GM18511 (cell line): ENCODE measurements around the gene CCDC141.
A peak's percentile ranks its signal among the peaks of the same experiment; 100 is the strongest.

ENCODE experiments used
- ATAC-seq: cut with Tn5 transposase; IDR thresholded peaks from one replicate; pipeline ENCODE4 v1.9.1; 2021; ENCODE audit warnings: mild to moderate bottlenecking, moderate library complexity; ENCODE audit not compliant: unreplicated experiment

CCDC141 gene

DNA sequence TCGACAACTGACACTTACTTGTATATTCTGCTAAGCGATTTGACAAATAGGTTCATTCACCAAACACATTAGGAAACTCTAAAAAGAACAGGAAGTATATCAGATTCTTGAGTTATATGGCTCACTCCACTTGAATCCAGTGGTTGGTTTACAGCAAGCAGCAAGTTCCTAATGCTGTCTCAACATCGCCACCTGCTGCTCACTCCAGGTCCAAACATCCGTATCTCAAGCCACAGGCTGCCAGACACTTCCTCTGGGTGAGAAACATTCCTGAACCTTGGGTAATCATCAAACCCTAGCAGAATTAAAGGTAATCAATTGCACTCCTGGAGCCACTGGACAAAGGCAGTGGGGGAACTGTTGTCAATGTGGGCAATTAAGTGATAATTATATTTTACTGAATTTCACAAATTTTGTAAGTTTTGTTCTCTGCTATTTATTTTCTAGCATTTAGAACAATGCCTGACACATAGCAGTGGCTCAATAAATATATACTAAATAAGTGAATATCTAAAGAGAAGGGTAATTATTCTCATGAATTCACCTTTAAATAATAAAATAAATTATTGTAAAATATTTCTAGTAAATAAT is 135.6 kb downstream of the CCDC141 start:
- peak; percentile 94 for ATAC-seq

DNA sequence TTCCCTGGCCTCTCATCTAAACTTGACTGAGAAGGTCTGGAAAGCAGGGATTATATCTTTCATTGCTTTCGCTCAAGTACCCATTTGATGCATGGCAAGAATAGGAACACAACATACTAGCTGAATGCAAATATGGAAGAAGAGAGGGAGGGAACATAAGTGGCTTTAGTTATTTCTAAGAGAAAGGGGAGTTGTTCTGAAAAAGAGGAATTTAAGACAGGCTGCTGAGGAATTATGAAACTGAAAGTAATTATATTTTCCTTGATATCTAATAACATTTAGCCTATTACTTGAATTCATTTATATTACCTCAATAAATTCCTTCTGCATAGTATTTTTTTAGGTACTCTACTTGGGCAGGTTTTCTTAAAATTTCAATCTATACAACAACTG is 136.9 kb downstream of the CCDC141 start:
- ATAC-seq: no peak

DNA sequence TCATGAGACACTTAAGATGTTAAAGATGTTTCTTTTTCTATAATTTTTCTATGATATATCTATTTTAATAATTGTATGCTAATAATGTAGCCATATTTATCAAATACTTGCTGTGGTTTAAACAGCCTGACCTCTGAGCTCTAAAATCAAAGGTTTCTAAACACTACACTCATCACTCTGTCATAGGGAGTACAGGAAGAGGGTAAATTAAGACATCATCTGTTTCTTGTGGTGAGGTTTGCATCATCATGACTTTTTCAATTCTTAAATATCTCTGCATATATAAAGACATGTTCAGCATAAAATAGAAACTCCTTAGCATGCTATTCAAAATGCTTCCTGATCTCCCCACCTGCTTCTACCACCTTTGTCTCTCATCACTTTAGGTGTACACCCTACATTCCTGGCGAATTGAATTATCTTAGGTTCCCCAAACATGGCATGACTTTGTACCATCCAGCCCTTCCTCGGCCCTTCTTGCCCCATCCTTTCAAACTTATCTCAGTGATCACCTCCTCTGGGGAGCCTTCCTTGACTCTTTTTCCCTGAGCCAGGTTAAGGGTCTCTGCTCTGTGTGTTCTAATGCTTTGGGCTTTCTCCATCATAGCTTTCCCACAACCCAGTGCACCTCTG is 137.4 kb downstream of the CCDC141 start:
- no peak for ATAC-seq

DNA sequence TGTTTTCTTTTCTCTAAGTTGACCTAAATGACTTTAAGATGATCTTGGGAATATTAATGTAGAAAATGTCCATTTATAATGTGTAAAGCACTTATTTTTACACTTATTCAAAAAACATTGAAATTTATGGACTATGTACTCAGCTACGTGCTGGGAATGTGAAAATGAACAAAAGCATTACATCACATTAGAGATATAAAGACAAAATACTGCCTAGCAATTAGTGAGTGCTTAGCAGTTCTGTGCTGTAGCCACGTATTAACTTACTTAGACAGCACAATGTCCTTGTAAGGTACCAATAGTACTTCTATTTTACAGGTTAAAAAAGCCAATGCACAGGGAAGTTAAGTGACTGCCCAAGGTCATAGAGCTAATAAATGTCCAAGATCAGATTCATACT is 138.9 kb downstream of the CCDC141 start:
- ATAC-seq: no peak

DNA sequence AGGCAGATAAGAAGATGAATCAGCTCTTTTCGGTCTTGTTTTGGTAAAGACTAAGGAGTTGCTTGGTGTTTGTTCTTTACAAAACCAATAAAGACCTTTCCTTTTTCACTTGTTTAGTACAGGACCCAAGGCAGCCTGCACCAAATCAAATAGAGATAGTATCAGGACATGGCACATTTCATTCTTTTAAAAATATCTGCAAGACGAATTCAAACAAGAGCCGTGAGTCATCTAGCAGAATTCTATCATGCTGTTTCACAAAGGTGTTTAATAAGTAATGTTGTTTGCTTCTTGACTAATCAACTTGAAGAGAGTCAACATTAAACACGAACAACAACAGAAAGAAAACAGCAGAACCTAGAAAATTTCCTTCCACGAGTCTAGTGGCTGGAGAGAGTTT is 139.9 kb downstream of the CCDC141 start:
- ATAC-seq: no peak

DNA sequence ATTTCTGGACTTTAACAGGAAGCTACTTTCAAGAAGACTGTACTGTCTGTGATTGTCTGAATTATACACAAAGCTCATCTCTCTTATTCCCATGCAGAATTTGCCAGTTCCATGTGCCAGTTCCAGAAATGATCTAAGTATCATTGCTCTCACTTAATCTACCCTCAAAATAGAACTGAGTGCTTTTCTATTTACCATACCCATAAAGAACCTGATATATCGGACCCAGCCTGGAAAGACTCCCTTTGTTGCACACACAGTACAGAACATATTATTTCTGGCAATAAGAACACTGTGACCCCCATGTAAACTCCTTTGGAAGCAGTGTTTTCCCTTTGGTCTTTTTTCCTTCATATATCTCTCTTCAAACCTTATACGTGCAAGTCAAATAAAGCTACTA is 140.4 kb downstream of the CCDC141 start:
- ATAC-seq: no peak

DNA sequence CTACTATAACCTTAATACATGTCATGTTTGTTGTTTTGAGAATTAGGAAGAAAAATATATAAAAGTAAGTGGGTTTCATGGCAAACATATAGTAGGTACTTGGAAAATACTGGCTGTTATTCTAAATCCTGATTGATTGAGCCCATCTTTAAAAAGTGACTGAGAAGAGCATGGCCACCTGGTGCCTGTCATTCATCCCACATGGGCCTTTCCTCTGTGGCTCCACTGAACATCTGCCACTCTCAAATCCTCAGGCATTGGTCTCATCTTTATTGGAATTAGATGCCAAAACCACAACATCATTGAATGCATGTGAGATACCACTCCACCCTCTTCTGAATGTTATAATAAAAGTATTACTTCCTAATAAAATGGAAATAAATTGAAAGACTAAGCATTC is 141.1 kb downstream of the CCDC141 start:
- ATAC-seq: no peak

DNA sequence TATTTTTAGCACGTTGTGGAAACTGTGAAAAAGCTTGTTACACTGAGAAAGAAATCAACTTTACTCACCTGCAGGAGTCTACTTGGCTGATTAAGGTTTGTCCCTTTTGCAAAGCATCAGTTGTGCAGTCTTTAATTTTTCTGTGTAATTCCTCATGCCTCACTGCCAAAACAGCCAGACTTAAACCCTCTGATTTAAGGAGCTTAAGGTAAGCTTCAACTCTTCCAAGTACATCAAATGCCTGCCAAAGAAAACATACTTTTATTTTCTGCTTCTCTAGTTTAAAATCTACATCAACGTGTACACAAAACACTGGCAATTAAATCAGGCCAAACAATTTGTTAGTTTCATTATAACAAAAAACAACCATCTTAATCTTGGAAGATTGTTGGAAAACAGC is 144.7 kb downstream of the CCDC141 start:
- no peak for ATAC-seq

DNA sequence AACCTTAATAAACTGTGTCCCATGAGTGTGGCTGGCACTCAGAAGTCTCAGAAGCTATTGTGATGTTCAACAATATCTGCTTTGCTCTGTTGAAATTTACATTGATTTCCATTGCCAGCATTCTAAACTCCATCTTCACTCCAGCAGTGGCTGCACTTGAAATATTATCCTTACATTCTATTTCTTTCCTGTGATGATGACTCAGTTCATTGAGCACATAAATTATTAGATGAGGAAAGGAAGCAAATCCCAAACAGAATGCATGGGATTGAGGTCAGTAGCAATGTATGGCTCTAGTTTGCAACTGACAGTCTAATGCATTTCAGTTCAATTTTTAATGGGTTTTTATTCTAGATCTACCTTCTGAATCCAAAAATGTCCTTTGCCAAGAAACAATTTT is 150.3 kb downstream of the CCDC141 start:
- no peak for ATAC-seq

DNA sequence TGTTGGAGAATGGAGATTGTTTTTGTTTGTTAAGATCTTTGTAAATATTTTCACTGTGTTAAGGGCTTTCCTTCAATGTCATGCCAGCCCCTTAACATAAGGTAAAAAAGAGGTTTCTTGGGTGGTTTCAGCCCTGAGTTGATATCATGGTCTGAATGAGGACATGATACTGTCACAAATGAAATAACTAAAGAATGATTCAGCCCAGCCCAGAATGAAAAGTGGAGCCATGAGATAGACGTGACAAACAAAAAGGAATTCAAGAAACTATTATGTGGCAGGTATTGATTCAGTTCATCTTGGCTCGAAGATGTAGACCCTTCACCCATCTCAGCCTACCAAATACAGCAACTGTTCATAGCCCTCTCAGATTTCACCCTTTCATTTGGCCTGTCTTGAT is 154.1 kb downstream of the CCDC141 start:
- no peak for ATAC-seq

DNA sequence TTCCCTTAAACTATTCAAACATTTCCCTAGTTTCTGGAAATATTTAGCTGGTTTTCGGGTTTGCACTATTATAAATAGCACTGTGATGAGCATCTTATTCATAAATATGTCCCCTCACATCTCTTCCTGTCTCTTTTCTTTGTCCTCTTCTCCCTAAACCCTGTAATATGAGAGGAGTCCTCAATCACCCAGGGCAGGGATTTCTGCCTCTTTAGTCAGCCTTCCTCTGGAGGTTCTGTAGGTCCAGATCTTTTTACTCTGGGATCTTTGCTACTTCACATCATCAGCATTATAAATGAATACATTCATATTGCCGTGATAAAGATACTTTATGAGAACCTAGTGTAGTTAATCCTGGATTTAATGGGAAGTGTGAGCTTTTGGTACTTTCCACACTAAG is 154.8 kb downstream of the CCDC141 start:
- no peak for ATAC-seq

DNA sequence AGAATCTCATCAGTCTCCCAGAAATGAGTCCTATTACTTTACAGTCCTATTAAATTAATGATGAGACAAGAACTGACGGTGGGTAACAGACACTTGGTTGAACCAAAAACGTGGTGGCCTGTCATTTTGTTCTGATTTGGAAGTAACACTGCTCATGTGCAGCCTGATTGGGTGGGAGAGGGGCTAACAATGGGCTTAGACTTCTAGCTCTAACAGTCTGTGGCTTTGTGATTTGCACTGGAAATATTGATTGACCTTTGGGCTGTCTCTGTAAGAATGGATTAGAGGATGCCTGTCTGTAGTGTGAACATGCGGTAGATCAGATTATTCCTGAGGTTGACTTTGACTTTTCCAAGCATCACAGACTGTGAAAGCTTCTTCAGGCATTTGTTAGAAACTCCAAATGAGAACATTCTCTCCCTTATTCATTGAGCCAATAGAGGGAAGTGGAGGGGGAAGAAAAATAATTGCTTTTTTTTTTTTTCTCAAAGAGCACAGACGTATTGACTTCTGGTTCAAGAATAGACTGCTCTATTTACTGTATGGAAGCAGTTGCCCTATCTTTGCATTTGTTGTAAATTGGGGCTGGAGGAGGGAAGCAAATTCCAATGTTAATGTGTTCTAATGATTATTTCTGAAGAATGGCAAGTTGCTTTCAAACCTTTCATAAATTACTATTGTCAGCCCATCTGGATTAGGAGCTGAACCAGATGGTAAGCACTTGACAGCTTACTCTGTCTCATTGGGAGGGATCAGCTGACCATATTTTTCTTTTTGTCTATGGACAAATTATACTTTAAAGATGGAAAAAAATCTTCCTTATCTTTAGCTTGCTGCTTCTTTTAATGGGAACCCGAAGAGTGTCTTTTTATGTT is 156.9 kb downstream of the CCDC141 start:
- ATAC-seq: no peak

DNA sequence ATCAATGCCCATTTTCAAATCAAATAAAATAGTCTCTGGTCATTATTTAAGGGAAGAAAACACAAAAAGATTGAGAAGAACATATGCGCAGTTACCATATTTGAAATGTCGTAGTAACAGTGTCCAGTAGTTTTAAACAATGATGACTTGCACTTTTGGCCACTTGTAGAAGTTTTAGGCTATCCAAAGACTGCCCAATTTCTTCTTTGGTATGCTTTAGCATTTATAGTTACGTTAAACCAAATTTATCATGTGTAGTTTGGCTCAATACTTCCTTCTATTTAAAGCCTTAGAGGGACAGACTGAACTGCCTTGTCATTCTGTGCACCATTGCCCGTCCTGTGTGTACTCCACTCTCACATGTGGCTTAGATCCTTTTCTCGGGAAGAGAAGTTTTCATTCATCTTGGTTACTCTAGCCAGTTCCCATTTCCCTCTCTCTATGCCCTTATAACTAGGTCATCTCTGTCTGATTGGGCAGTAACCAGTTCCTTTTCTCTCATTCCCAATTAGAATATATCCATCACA is 157.9 kb downstream of the CCDC141 start:
- no peak for ATAC-seq

DNA sequence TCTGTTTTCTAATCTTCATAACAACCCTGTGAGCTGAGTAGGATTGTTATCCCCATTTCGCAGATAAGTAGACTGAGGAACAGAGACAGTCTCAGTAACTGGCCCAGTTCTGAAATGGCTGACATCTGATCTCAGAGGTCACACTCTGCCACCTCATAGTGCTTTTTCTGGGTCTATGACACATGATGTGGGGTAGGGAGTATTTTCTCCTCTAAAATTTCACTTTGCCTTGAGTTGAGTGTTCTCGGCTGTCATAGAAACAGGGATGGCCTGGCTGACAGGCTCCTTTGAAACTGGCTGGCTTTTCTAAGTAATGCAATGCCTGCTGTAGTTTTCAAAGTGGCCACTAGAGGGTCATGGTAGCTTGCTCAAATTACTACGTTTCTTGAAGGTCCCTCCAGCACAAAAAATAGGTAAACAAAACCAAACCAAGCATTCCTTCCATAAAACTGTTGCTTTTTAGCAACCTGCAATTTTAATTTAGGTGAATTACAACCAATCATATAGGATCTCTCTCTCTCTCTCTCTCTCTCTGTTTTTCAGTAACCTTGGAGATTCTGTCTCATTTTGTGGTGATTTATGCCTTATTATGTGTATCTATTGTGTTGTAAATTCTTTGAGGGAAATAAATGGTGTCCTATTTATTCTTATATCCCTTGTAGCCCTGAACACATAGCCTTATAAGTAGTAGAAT is 158.5 kb downstream of the CCDC141 start:
- ATAC-seq: peak; percentile 91

DNA sequence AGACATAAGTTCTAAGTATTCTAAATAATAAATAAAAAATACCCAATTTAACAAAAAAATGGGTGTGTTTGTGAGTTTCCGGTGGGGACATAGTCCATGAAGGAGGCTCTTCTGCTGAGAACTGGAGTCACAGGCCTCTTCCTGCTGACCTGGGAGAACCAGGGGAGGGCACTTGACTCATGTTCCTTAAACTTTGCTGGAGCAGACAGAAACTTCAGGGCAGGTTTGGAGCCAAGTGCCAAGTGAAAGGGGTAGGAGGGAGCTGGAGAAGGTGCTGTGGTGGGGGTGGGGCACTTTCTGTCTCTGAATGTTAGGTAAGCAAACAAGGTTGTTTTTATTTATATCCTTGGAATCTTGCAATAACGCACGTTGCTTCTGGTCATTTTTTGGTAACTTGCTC is 163.9 kb downstream of the CCDC141 start:
- ATAC-seq: no peak

DNA sequence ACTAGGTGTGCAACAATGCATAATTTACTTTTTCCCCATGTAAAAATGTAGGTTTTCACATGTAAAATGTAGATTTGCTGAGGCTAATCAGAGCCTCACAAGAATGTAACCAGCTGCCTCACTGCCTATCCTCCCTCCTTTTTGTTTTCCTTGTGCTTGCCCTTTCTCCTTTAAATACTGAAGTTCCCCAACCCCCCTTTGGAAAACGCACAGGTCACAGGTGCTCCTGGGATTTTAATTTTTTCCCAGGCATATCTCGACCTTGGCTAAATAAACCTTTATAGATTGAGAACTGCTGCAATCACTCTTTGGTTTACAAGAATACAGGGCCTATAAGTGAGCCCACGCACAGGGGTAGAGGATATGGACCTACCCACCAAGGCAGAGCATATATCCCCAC is 165.5 kb downstream of the CCDC141 start:
- no peak for ATAC-seq

DNA sequence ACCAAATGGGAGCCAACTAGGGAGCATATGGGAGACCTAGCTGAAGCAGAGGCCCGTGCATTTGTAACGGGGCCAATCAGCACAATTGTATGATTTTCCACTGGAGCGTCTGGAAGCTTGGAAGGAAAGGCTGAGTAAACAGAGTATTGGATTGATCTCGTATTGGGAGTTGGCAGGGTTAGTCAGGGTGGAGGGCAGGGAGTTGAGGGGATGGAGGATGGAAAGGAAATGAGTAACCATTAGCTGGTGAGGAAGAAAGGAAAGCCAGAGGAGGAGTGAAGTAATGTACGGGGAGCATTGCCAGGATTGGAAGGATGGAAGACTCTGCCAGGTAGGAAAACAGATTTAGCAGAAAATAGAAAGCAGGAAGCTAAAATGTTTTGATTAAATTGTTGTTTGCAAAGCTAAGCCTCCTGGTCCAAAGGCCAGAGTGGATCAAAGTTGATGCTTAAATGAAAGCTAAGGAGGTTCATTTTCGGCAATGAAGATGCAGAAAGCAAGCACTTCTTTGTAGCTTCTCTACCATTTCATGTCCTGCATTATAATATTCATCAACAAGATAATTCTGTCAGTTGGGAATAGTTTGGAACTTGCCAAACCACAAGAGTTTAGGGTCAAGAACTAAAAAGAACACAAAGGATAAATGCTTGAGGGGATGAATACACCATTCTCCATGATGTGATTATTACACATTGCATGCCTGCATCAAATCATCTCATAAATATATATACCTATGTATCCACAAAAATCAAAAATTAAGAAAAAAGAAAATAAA is 167.1 kb downstream of the CCDC141 start:
- ATAC-seq: no peak

DNA sequence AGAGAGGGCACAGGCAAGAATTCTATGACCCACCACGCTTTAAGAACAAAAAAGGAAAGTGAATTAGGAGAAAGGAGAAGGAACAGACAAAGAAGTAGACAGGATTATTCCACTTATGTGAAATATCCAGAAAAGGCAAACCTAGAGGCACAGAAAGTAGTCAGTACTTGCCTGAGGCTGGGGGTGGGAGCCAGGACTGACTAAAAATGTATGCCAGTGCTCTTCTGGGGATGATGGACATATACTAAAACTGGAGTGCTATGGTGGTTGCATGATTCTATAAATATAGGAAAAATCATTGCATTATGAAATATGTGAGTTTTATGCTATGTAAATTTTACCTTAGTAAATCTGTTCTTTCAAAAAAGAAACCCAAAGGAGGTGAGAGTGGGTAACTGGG is 168.9 kb downstream of the CCDC141 start:
- no peak for ATAC-seq

DNA sequence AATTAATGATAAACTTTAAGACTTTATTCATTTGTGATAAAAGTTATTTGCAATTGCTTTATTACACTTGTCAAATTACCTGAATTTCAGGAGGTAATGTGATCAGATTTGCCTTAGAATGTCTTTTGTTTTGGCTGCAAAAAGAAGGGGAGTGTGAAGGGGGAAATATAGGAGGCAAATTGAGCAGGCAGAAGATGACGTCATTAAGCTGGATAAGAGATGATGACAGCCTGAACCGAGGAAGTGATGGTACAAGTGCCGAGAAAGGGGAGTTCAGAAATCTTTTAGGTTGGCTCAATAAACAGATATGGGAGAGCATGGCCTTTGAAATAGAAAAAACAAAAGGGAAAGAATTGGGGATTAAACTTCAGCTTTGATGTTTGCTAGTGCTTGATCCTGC is 169.7 kb downstream of the CCDC141 start:
- no peak for ATAC-seq

DNA sequence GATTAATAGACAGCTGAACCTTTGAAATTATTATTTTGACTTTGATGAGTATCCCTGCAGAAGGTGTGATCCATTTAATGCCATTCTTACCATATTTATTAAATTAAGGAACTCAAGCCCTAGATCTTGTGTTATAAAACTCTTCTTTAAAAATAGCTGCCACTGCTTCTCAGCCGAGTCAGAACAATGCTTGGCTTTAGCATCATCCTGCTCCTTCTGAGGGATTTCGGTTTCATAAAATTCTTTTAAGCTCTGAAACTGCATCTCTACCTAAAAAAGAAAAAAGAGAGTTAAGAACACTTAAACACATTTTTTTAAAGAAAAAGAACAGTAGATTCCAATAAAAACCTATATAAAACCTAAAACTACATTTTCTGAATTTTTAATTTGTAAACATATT is 172.1 kb downstream of the CCDC141 start:
- ATAC-seq: no peak
